SJSA1 (cell line): ENCODE results near the gene PLVAP. TPM values are rescaled to one million over a fixed set of nuclear protein-coding genes. Genes with fewer than 3 reads are reported as not detected.

ENCODE experiments used
- DNase-seq, 2 experiments: peaks; one replicate each; pipeline ENCODE4 v3.0.0-alpha.2; 2015 to 2020; ENCODE audit warnings: low spot score in 2 of 2, low read depth in 1 of 2
- H3K27ac ChIP-seq: fragments of 250-450 bp; sonication (Bioruptor Pico); 2 replicates; pipeline ENCODE4 v1.5.1; 2020; ENCODE audit warnings: mild to moderate bottlenecking, moderate library complexity
- H3K27me3 ChIP-seq: fragments of 250-450 bp; sonication (Bioruptor Pico); replicated peaks from 2 replicates; pipeline ENCODE4 v1.5.1; 2020; ENCODE audit warnings: mild to moderate bottlenecking, moderate library complexity
- H3K36me3 ChIP-seq: fragments of 250-450 bp; sonication (Bioruptor Pico); 2 replicates; pipeline ENCODE4 v1.5.1; 2020; ENCODE audit warnings: mild to moderate bottlenecking
- H3K4me1 ChIP-seq: fragments of 250-450 bp; sonication (Bioruptor Pico); replicated peaks from 2 replicates; pipeline ENCODE4 v1.6.1; 2021; ENCODE audit warnings: mild to moderate bottlenecking
- H3K4me3 ChIP-seq: fragments of 250-450 bp; sonication (Bioruptor Pico); 2 replicates; pipeline ENCODE4 v1.5.1; 2020; ENCODE audit warnings: mild to moderate bottlenecking
- H3K9me3 ChIP-seq: fragments of 250-450 bp; sonication (Bioruptor Pico); replicated peaks from 2 replicates; pipeline ENCODE4 v1.5.1; 2020; ENCODE audit warnings: mild to moderate bottlenecking
- total RNA-seq: library from RNA; depleted of rRNA; stranded (reverse); fragments of >200 nt; shearing (Covaris generic); gene quantifications from 2 replicates; pipeline ENCODE4 v1.2.3, GENCODE V29; 2014; rRNA removed

The PLVAP gene
- not detected in 2 replicates for total RNA-seq

- Histone ChIP-seq H3K27me3 (no peaks in the 10 kb centered on the region), H3K4me3 (no peak within 1 kb of the TSS), H3K9me3 (no peaks in the 10 kb centered on the region), H3K36me3 (no peaks in the 10 kb centered on the region), H3K4me1 (no peaks in the 10 kb centered on the region; the same call in 1 of the 2 replicates), H3K27ac (no peak within 1 kb of the TSS)
- DNase-seq = no peak
Measured at GRCh38 chr19:17376935-17377600, at the start of gene PLVAP. TSS of gene PLVAP (minus strand) at chr19:17377342. CDS start at chr19:17377288, 54 bp downstream.

GRCh38 chr19:17424743-17425365 is 47.7 kb upstream of the PLVAP start:
- DNase-seq = no peak
- Histone ChIP-seq H3K9me3 (no peaks in the 10 kb centered on the region), H3K27ac (no peak overlapping the region), H3K4me3 (no peak overlapping the region), H3K4me1 (peaks cover 5% of the 10 kb centered on the region; the same call in 1 of the 2 replicates), H3K27me3 (no peaks in the 10 kb centered on the region), H3K36me3 (peaks cover 7% of the 10 kb centered on the region; the same call in 1 of the 2 replicates)

GRCh38 chr19:17423429-17424208 is 46.5 kb upstream of the PLVAP start:
- H3K27ac ChIP-seq = no peak overlapping the region
- H3K4me3 ChIP-seq = no peak overlapping the region
- no peaks in the 10 kb centered on the region for H3K9me3 ChIP-seq
- peaks cover 7% of the 10 kb centered on the region; the same call in 1 of the 2 replicates for H3K36me3 ChIP-seq
- peaks cover 11% of the 10 kb centered on the region for H3K4me1 ChIP-seq
- no peak for DNase-seq
- H3K27me3 ChIP-seq = no peaks in the 10 kb centered on the region

- no peaks in the 10 kb centered on the region for H3K27me3 ChIP-seq
- no peak overlapping the region for H3K4me3 ChIP-seq
- no peak for DNase-seq
- H3K4me1 ChIP-seq = peaks cover 11% of the 10 kb centered on the region
- no peak overlapping the region for H3K27ac ChIP-seq
- H3K9me3 ChIP-seq = no peaks in the 10 kb centered on the region
- peaks cover 7% of the 10 kb centered on the region; the same call in 1 of the 2 replicates for H3K36me3 ChIP-seq
Measured at GRCh38 chr19:17421942-17422341, 44.8 kb upstream of the PLVAP start.

- Histone ChIP-seq H3K4me3 (peak overlapping the region; percentile 59), H3K9me3 (no peaks in the 10 kb centered on the region), H3K4me1 (peaks cover 11% of the 10 kb centered on the region), H3K36me3 (peaks cover 7% of the 10 kb centered on the region; the same call in 1 of the 2 replicates), H3K27ac (no peak overlapping the region), H3K27me3 (no peaks in the 10 kb centered on the region)
- DNase-seq = peak; percentile 45 to 59
Measured at GRCh38 chr19:17420475-17420924, 43.4 kb upstream of the PLVAP start.

GRCh38 chr19:17419621-17420474 is 42.7 kb upstream of the PLVAP start, which contains the start of gene MVB12A:
TSS of gene MVB12A (plus strand) at chr19:17420047. CDS start at chr19:17420136, 89 bp downstream.
- peaks cover 7% of the 10 kb centered on the region; the same call in 1 of the 2 replicates for H3K36me3 ChIP-seq
- peak; percentile 98 for DNase-seq
- peak within 1 kb of the TSS; percentile 32 for H3K27ac ChIP-seq
- no peaks in the 10 kb centered on the region for H3K9me3 ChIP-seq
- peak within 1 kb of the TSS; percentile 59 for H3K4me3 ChIP-seq
- H3K4me1 ChIP-seq = peaks cover 11% of the 10 kb centered on the region
- no peaks in the 10 kb centered on the region for H3K27me3 ChIP-seq

GRCh38 chr19:17419154-17419620 is 42.0 kb upstream of the PLVAP start:
- Histone ChIP-seq H3K4me3 (peak overlapping the region; percentile 59), H3K36me3 (peaks cover 7% of the 10 kb centered on the region; the same call in 1 of the 2 replicates), H3K27me3 (no peaks in the 10 kb centered on the region), H3K27ac (peak overlapping the region; percentile 32), H3K4me1 (peaks cover 11% of the 10 kb centered on the region), H3K9me3 (no peaks in the 10 kb centered on the region)
- no peak for DNase-seq

- no peak overlapping the region for H3K4me3 ChIP-seq
- H3K27me3 ChIP-seq = no peaks in the 10 kb centered on the region
- peaks cover 11% of the 10 kb centered on the region for H3K4me1 ChIP-seq
- H3K27ac ChIP-seq = no peak overlapping the region
- no peak for DNase-seq
- peaks cover 5% of the 10 kb centered on the region; the same call in 1 of the 2 replicates for H3K36me3 ChIP-seq
- no peaks in the 10 kb centered on the region for H3K9me3 ChIP-seq
Measured at GRCh38 chr19:17418710-17419109, 41.6 kb upstream of the PLVAP start.

GRCh38 chr19:17415121-17415520 is 38.0 kb upstream of the PLVAP start:
- H3K4me1 ChIP-seq = peaks cover 19% of the 10 kb centered on the region
- no peaks in the 10 kb centered on the region for H3K36me3 ChIP-seq
- H3K27ac ChIP-seq = no peak overlapping the region
- H3K27me3 ChIP-seq = no peaks in the 10 kb centered on the region
- no peak for DNase-seq
- H3K9me3 ChIP-seq = no peaks in the 10 kb centered on the region
- no peak overlapping the region for H3K4me3 ChIP-seq

- Histone ChIP-seq H3K9me3 (no peaks in the 10 kb centered on the region), H3K27me3 (no peaks in the 10 kb centered on the region), H3K4me3 (no peak overlapping the region), H3K4me1 (peaks cover 15% of the 10 kb centered on the region), H3K36me3 (no peaks in the 10 kb centered on the region), H3K27ac (no peak overlapping the region)
- no peak for DNase-seq
Measured at GRCh38 chr19:17414097-17414496, 37.0 kb upstream of the PLVAP start.

GRCh38 chr19:17411801-17412200 is 34.7 kb upstream of the PLVAP start:
- no peak overlapping the region for H3K27ac ChIP-seq
- peaks cover 16% of the 10 kb centered on the region for H3K4me1 ChIP-seq
- no peaks in the 10 kb centered on the region for H3K9me3 ChIP-seq
- no peak overlapping the region for H3K4me3 ChIP-seq
- no peaks in the 10 kb centered on the region for H3K36me3 ChIP-seq
- no peaks in the 10 kb centered on the region for H3K27me3 ChIP-seq
- no peak for DNase-seq

GRCh38 chr19:17409990-17410389 is 32.8 kb upstream of the PLVAP start:
- Histone ChIP-seq H3K9me3 (no peaks in the 10 kb centered on the region), H3K4me3 (no peak overlapping the region), H3K4me1 (peaks cover 28% of the 10 kb centered on the region), H3K27ac (no peak overlapping the region), H3K27me3 (no peaks in the 10 kb centered on the region), H3K36me3 (no peaks in the 10 kb centered on the region)
- no peak for DNase-seq

- no peak overlapping the region for H3K4me3 ChIP-seq
- H3K36me3 ChIP-seq = no peaks in the 10 kb centered on the region
- H3K27ac ChIP-seq = no peak overlapping the region
- no peak for DNase-seq
- H3K4me1 ChIP-seq = peaks cover 15% of the 10 kb centered on the region
- H3K27me3 ChIP-seq = no peaks in the 10 kb centered on the region
- no peaks in the 10 kb centered on the region for H3K9me3 ChIP-seq
Measured at GRCh38 chr19:17406887-17407196, 29.7 kb upstream of the PLVAP start.
